Esophagus muscularis mucosa (tissue), 4 donors: ENCODE measurements around the gene PBRM1.

Experiments used
- CTCF ChIP-seq, 3 experiments: fragments of 200-600 bp in 2 of 3; fragments of 450-650 bp in 1 of 3; sonication (generic) in 2 of 3; IDR thresholded peaks; one replicate each; pipeline ENCODE4 v1.5.1; 2017 to 2019; ENCODE audit warnings: antibody characterized with exemption in 3 of 3, mild to moderate bottlenecking in 2 of 3, moderate library complexity in 1 of 3
- EP300 ChIP-seq: sonication (generic); formaldehyde crosslinking; IDR thresholded peaks from one replicate; pipeline ENCODE4 v1.6.1; 2017; ENCODE audit warnings: antibody characterized with exemption
- POLR2A ChIP-seq: fragments of 450-650 bp; IDR thresholded peaks from one replicate; pipeline ENCODE4 v1.6.1; 2017; ENCODE audit warnings: antibody characterized with exemption, moderate library complexity, mild to moderate bottlenecking, low read depth
- POLR2AphosphoS5 ChIP-seq, 2 donors: sonication (generic); formaldehyde crosslinking; IDR thresholded peaks; one replicate each; pipeline ENCODE4 v1.6.1; 2017; ENCODE audit warnings: antibody characterized with exemption in 2 of 2

DNA sequence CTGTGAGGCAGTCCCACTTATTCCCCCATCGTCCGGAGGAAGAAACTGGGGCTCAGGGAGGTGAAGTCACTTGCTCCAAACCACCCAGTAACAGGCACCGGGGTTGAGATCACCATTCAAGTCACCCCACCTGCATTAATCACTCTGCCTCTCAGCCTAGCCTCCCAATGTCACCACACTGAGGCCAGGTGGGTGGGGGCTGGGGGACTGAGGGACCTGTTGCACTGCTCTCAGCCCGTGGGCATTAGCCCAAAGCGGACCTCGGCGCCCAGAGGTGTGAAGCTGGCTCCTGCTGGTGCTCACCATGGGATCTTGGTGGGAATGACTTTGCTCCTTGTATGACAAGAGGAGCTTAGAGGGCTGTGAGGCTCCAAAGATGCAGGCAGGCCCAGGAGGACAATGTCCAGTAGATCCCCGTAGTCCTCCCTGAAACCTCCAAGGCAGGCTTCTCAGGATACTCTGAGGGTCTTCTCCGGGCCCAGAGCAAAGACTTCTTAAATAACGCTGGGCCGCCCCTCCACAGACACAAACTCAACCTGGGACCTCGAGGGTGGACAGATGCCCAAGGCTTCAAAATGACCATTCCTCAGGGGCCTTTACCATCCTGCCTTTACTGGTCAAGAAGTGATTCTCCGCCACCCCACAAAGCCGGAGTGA is 153.7 kb downstream of the PBRM1 start:
- TF ChIP-seq POLR2AphosphoS5 (IDR thresholded peaks at IDR 0.05): no peak
- TF ChIP-seq CTCF (IDR thresholded peaks at IDR 0.05): no peak
- TF ChIP-seq EP300: no peak
- TF ChIP-seq POLR2A: no peak
